Omental fat pad (tissue), 4 donors: Measurements from ENCODE around the gene VPS39. TPM values are rescaled to one million over a fixed set of nuclear protein-coding genes. Genes with fewer than 3 reads are reported as not detected.

ENCODE experiments used
- ATAC-seq: fragments of 150-250 bp; one replicate; pipeline ENCODE4 v1.9.1; 2016; ENCODE audit warnings: mild to moderate bottlenecking, moderate library complexity; ENCODE audit not compliant: low FRiP score
- DNase-seq: peaks from one replicate; pipeline ENCODE4 v3.0.0-alpha.2; 2019; ENCODE audit warnings: low spot score
- total RNA-seq, 4 donors: library from RNA; depleted of rRNA; stranded (reverse); fragments of >200 nt; gene quantifications; one replicate each; pipeline ENCODE4 v1.1.0, GENCODE V29; 2016
- TF ChIP-seq, protein P1 (sequence below), 3 donors: fragments of 450-650 bp; IDR thresholded peaks; one replicate each; pipeline ENCODE4 v1.5.1; 2016 to 2017; ENCODE audit warnings: antibody characterized with exemption in 3 of 3, mild to moderate bottlenecking in 3 of 3, moderate library complexity in 2 of 3

Gene VPS39
- total RNA-seq, 4 donors from 2014 or later = 61.0 to 134 (median 73.8) TPM

DNA sequence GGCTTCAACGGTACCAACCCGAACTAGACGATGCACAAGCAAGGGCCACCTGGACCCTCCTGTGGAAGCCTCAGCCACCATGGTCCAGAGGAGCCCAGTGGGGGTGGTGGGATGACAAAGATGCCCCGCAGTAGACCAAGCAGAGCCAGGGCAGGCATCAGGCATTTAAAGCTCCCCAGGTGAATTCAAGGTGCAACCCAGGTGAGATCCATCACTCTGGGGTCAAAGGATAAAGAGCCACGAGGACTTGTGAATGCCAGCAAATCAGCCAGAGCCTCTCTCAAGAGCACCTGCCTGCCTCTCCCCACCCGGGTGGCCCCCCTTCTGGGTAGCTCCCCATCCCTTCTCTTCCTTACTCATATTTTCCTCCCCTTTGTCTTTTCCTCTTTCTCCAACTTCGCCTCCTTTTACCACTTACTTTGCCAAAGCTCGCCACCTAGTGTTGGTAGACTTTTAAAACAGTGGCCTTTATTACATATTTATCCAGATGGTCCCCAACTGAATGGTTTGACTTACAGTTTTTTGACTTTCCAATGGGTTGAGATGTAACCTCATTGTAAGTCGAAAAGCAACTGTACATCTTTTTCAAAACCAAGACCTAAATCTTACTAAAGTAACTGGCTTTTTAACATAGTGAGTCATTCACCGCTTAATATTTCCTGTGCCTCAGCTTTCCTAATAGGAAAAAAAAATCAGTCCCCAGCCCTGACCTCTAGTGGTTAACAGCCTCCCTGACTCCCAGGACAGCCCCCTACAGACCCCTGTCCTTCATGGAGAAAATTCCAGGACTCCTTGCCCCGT, 70.4 kb downstream of the VPS39 start:
- no peak for ATAC-seq
- DNase-seq = no peak
- TF ChIP-seq, protein P1, sequence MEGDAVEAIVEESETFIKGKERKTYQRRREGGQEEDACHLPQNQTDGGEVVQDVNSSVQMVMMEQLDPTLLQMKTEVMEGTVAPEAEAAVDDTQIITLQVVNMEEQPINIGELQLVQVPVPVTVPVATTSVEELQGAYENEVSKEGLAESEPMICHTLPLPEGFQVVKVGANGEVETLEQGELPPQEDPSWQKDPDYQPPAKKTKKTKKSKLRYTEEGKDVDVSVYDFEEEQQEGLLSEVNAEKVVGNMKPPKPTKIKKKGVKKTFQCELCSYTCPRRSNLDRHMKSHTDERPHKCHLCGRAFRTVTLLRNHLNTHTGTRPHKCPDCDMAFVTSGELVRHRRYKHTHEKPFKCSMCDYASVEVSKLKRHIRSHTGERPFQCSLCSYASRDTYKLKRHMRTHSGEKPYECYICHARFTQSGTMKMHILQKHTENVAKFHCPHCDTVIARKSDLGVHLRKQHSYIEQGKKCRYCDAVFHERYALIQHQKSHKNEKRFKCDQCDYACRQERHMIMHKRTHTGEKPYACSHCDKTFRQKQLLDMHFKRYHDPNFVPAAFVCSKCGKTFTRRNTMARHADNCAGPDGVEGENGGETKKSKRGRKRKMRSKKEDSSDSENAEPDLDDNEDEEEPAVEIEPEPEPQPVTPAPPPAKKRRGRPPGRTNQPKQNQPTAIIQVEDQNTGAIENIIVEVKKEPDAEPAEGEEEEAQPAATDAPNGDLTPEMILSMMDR (IDR thresholded peaks at IDR 0.05) = no peak

DNA sequence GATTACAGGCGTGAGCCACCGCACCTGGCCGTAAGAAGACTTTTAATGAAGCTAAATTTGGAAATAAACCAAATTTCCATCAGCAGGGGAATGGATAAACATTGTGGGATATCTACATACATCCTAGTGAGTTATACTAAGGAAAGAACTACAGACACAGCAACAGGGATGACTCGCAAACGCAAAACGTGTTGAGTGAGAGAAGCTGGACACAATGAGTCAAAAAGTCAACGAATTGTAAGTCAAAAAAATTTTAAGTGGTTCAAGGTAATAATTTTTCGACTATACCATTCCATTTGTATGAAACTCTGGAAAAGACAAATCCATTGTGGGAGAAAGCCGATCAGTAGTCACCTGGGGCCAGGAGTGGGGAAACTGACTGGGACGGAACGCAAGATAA, 71.6 kb downstream of the VPS39 start:
- DNase-seq = no peak
- TF ChIP-seq, protein P1 (IDR thresholded peaks at IDR 0.05) = no peak
- ATAC-seq = no peak

DNA sequence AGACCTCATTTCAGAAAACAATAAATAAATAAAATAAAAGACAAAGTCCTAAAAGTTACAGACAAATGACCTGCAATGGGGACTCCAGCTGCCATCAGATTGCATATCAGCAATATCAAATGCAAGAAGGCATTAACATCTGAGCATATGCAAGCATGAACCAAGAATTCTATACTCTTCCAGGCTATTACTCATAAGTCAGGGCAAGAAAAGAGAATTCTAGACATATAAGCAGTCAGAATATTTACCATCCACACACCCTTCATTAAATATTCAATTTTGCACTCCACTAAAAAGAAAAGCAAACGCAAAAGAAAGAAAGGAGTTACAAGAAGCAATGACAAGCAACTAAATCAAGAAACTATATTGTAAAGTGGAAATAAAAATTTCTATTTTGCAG, 72.8 kb downstream of the VPS39 start:
- TF ChIP-seq, protein P1 (IDR thresholded peaks at IDR 0.05) = no peak
- DNase-seq = no peak
- no peak for ATAC-seq

DNA sequence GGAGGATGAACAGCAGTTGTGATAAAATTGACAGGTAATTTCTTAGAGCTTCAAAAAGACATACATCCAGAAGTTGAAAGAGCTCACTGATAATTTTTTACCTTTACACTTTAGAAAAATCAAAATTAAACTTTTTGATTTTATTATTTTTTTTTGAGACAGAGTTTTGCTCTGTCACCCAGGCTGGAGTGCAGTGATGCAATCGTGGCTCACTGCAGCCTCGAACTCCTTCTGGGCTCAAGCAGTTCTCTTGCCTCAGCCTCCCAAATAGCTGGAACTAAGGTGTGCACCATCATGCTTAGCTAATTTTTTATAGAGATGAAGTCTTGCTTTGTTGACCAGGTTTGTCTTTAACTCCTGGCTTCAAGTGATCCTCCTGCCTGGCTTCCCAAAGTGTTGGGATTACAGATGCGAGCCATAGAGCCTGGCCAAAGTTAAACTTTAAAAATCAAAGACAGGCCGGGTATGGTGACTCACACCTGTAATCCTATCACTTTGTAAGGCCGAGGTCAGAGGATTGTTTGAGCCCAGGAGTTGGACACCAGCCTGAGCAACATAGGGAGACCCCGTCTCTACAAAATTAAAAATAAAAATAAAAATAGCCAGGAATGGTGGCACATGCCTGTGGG, 73.4 kb downstream of the VPS39 start:
- ATAC-seq = no peak
- no peak for DNase-seq
- TF ChIP-seq, protein P1 (IDR thresholded peaks at IDR 0.05) = no peak

DNA sequence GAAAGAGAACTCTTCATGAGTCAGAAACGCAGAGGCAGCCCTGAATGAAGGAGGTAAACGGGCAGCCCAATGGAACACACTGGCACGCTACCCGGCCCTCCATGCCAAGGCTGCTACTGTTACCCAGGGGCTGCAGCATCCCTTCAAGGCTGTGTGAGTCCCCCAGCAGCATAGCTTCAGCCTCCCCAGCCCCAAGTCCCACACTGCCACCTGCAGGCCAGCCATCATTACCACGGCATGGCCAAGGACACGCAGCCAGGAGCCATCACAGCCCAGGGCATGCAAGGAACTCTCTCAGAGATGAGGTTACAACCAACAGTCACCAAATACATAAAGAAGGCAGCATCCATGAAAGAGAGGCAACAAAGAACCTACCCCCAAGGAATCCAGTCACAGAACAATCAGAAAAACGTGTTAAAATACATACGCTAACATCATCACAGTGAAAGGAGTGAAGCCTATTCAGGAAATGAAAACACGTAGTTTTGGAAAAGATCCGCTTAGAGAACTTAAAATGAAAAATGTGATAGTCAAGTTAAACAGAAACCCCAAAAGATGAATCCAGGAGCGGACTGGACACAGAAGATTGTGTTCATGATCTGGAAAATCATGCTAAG, 74.1 kb downstream of the VPS39 start:
- no peak for DNase-seq
- no peak for ATAC-seq
- TF ChIP-seq, protein P1 (IDR thresholded peaks at IDR 0.05) = no peak

DNA sequence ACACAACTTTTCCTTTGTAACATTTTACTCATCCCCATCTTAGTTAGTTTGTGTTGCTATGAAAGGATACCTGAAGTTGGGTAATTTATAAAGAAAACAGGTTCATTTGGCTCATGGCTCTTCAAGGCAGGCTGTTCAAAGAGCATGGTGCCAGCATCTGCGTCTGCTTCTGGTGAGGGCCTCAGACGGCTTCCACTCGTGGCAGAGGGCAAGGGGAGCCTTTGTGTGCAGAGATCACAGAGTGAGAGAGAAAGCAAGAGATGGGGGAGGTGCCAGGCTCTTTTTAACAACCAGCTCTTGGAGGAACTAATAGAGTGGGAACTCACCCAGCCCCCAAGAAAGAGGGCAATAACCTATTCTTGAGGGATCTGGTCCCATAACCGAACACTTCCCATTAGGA, 74.7 kb downstream of the VPS39 start:
- ATAC-seq (no peak), DNase-seq (no peak)
- TF ChIP-seq, protein P1 (IDR thresholded peaks at IDR 0.05) = no peak
